Activated naive CD8-positive, alpha-beta T cell treated with anti-CD3 and anti-CD28 coated beads, Interleukin-2, amount 10 ng/mL, durations not matched to agents 7 days and 5 days (primary cell): ENCODE measurements around the gene NACAD. TPM values are rescaled to one million over a fixed set of nuclear protein-coding genes. Genes with fewer than 3 reads are reported as not detected.

ENCODE experiments used
- ATAC-seq: fragments of 150-1000 bp; cut with Tn5 transposase; one replicate; pipeline ENCODE4 v1.10.0; 2021; ENCODE audit warnings: low read depth, moderate library complexity
- POLR2A ChIA-PET: fragments of 350-600 bp; sonication (Branson Sonifier 250); formaldehyde crosslinking; loops from one replicate; lab custom pipeline; 2021; ENCODE audit warnings: antibody characterized with exemption; lab: Charles Lee
- DNase-seq: peaks from one replicate; pipeline ENCODE4 v3.0.0; 2021
- H3K27ac Mint-ChIP-seq: one replicate; pipeline ENCODE4 v1.8.0; 2022; ENCODE audit warnings: mild to moderate bottlenecking, mixed read lengths
- H3K27me3 Mint-ChIP-seq: one replicate; pipeline ENCODE4 v1.8.0; 2022; ENCODE audit warnings: mild to moderate bottlenecking, moderate library complexity, mixed read lengths
- H3K36me3 Mint-ChIP-seq: one replicate; pipeline ENCODE4 v1.8.0; 2021; ENCODE audit warnings: mild to moderate bottlenecking, mixed read lengths
- H3K4me1 Mint-ChIP-seq: one replicate; pipeline ENCODE4 v1.8.0; 2021; ENCODE audit warnings: mixed read lengths
- H3K4me3 Mint-ChIP-seq: one replicate; pipeline ENCODE4 v1.8.0; 2022; ENCODE audit warnings: mild to moderate bottlenecking, moderate library complexity, mixed read lengths
- H3K9me3 Mint-ChIP-seq: one replicate; pipeline ENCODE4 v1.8.0; 2021; ENCODE audit warnings: mixed read lengths
- total RNA-seq, 2 experiments: library from RNA; stranded (reverse); gene quantifications; one replicate each; pipeline ENCODE4 v1.2.3, GENCODE V29; 2021

The NACAD gene
- total RNA-seq, 2 experiments from 2014 or later, result 0.08 to 0.11 TPM

DNA sequence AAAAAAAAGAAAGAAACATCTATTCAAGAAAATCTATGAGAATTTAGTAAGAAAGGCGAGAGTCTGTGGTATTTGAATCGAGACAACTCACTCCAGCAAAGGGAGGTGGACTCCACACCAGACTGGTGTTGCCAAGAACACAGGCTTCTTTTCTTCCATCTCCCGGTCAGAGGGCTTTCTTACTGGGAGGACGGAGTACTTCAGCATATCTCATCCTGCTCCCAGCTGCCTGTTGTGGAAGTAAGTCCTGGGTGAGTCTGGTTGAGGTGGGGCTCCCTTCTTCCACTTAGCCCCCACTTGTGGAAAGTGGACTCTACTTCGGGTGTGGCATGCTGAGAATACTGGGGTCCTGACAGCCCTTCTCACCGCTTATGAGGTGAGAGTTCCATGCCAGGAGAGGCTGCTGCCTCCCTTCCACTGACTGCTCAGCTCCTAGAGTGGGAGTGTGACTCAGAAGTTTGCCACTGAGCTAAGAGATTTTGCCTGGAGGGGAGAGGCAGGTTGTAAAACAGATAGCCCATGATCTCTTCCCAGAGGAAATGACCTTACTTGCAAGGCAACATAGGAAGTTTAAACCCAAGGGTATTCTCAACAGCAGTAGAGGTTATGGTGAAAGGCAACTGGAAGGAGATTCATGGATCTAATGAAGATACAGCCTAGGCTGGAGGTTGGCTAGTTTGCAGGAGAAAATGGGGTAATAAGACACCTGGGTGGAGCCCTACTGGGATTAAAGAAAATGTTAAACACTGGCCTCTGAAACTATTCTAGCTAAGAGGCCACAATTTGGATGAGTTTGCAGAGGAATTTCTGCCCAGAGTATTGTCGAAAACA lies 3.5 kb upstream of the NACAD start:
- peaks cover 1% of the 10 kb centered on the region for H3K9me3 Mint-ChIP-seq
- H3K4me1 Mint-ChIP-seq, result peaks cover 4% of the 10 kb centered on the region
- H3K4me3 Mint-ChIP-seq, result no peak overlapping the region
- ATAC-seq (no peak), DNase-seq (no peak)
- H3K27ac Mint-ChIP-seq, result no peak overlapping the region
- POLR2A ChIA-PET, result no interaction called here
- H3K36me3 Mint-ChIP-seq, result peaks cover 3% of the 10 kb centered on the region
- peaks cover 25% of the 10 kb centered on the region for H3K27me3 Mint-ChIP-seq

- Mint-ChIP-seq H3K27ac (no peak overlapping the region), H3K36me3 (peaks cover 3% of the 10 kb centered on the region), H3K27me3 (peaks cover 25% of the 10 kb centered on the region), H3K9me3 (peaks cover 1% of the 10 kb centered on the region), H3K4me1 (peaks cover 4% of the 10 kb centered on the region), H3K4me3 (peak overlapping the region; percentile 73)
- DNase-seq (peak; percentile 70), ATAC-seq (peak; percentile 62)
- POLR2A ChIA-PET, result interaction anchor here (0.9 to 2.0 kb wide), 2 partner anchors 21 to 61 kb away, joined by 3 to 5 read pairs; no protein-coding TSS in a partner anchor
Observed at GRCh38 chr7:45089341-45089891, 647 bp upstream of the NACAD start.

GRCh38 chr7:45088146-45088701 lies 545 bp downstream of the NACAD start:
- no peak overlapping the region for H3K27ac Mint-ChIP-seq
- ATAC-seq, result no peak

GRCh38 chr7:45087301-45088145 lies 1.2 kb downstream of the NACAD start:
- no peak overlapping the region for H3K27ac Mint-ChIP-seq

More at GRCh38 chr7:45088146-45088701, 545 bp downstream of the NACAD start:
- DNase-seq, result peak; percentile 28
- Mint-ChIP-seq H3K27me3 (peaks cover 21% of the 10 kb centered on the region), H3K36me3 (no peaks in the 10 kb centered on the region), H3K4me3 (peak overlapping the region; percentile 52), H3K9me3 (no peaks in the 10 kb centered on the region), H3K4me1 (peaks cover 4% of the 10 kb centered on the region)
- POLR2A ChIA-PET, result interaction anchor here (0.6 to 2.0 kb wide), 4 partner anchors 11 to 239 kb away, joined by 3 to 5 read pairs (median 4); no protein-coding TSS in a partner anchor

DNA sequence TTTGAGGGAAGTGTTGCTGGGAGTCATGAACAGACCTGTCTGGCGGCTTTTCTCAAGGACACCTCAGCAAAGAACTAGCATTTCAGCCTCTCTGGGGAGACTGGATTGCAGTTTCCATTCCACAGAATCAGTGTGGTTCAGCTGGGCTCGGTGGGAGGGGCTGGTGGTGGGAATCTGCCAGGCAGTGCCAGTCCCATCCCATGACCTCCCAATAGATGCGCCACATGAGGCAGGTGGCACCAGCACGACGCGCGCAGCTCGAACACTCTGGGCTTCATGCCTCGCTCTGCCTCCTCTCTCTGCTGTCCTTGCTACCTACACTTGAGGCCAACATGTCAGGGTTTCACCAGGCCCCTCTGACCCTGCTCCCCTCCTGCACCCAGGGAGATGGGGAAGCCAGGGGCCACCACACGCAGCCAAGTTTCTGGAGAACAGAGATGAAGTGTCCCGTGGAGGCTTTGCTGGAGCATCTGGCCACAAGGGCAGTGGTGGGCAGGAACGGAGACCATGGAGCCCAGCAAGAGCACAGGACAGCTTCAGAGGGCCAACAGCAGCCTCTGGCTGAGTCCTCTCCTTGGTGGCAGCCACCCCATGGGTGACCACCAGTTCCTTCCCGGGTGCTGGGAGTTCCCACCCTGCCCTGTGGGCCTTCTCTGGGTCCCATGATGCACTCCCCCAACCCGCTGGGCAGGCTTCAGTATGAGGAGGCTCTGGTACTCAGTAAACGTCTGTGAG lies 2.3 kb downstream of the NACAD start:
- peak; percentile 30 for DNase-seq
- H3K27ac Mint-ChIP-seq, result no peak overlapping the region
- POLR2A ChIA-PET, result interaction anchor here (1.0 to 1.8 kb wide), 3 partner anchors 15 to 49 kb away, joined by 3 to 4 read pairs (median 3); partner anchors contain the start of gene TBRG4
- no peak overlapping the region for H3K4me3 Mint-ChIP-seq
- ATAC-seq, result no peak
- peaks cover 17% of the 10 kb centered on the region for H3K27me3 Mint-ChIP-seq
- H3K9me3 Mint-ChIP-seq, result no peaks in the 10 kb centered on the region
- H3K4me1 Mint-ChIP-seq, result peaks cover 4% of the 10 kb centered on the region
- H3K36me3 Mint-ChIP-seq, result no peaks in the 10 kb centered on the region

More at GRCh38 chr7:45087301-45088145, 1.2 kb downstream of the NACAD start:
- Mint-ChIP-seq H3K36me3 (no peaks in the 10 kb centered on the region), H3K4me3 (peak overlapping the region; percentile 52), H3K9me3 (no peaks in the 10 kb centered on the region), H3K27me3 (peaks cover 21% of the 10 kb centered on the region), H3K4me1 (peaks cover 4% of the 10 kb centered on the region)
- POLR2A ChIA-PET, result interaction anchor here (0.8 to 1.8 kb wide), 5 partner anchors 12 to 122 kb away, joined by 3 to 4 read pairs (median 3); partner anchors contain the start of gene TBRG4
- ATAC-seq, result no peak
- DNase-seq, result peak; percentile 35

DNA sequence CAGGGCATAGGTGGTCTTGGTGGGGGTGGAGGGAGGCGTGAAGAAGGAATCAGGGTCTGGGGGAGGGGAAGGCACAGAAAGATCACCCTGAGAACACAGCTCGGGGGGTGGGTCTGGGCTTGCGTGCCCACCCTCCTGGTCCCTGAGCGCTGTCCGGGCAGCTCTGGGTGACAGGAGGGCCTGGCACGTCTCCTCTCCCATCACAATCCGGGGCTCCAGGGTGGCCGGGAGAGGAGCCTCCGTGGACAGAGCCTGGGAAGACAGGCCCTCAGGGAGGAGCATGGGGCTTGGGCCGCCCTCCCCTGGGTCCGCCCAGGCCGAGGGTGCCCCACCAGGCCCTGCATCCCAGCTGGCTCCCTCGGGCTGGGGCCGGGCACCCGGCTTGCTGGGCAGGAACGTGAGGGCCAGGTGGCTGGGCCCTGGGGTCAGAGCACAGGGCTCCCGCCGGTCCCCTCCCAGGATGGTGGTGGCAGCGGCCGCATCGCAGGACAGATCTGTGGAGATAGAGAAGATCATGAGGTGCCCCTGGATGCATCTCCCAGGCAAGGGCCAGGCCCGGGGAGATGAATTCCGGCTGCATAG lies 3.1 kb downstream of the NACAD start:
- no peak overlapping the region for H3K4me3 Mint-ChIP-seq
- no peak overlapping the region for H3K27ac Mint-ChIP-seq
- no peaks in the 10 kb centered on the region for H3K9me3 Mint-ChIP-seq

GRCh38 chr7:45084901-45085618 lies 3.7 kb downstream of the NACAD start:
- POLR2A ChIA-PET, result no interaction called here
- H3K9me3 Mint-ChIP-seq, result no peaks in the 10 kb centered on the region
- no peaks in the 10 kb centered on the region for H3K36me3 Mint-ChIP-seq
- H3K27ac Mint-ChIP-seq, result no peak overlapping the region
- peaks cover 9% of the 10 kb centered on the region for H3K27me3 Mint-ChIP-seq
- H3K4me3 Mint-ChIP-seq, result no peak overlapping the region
- peaks cover 4% of the 10 kb centered on the region for H3K4me1 Mint-ChIP-seq
- no peak for DNase-seq
- ATAC-seq, result no peak

More for the DNA sequence above, 3.1 kb downstream of the NACAD start:
- DNase-seq (no peak), ATAC-seq (no peak)
- POLR2A ChIA-PET, result interaction anchor here (1.8 kb wide), 1 partner anchor 26 kb away, joined by 4 read pairs; the partner anchor contains the start of gene TBRG4
- Mint-ChIP-seq H3K4me1 (peaks cover 4% of the 10 kb centered on the region), H3K27me3 (peaks cover 16% of the 10 kb centered on the region), H3K36me3 (no peaks in the 10 kb centered on the region)

- Mint-ChIP-seq H3K27me3 (peaks cover 2% of the 10 kb centered on the region), H3K9me3 (no peaks in the 10 kb centered on the region), H3K27ac (no peak overlapping the region), H3K4me3 (no peak overlapping the region), H3K36me3 (no peaks in the 10 kb centered on the region), H3K4me1 (peaks cover under 1% of the 10 kb centered on the region)
- no peak for ATAC-seq
- DNase-seq, result no peak
- POLR2A ChIA-PET, result no interaction called here
Observed at GRCh38 chr7:45084336-45084735, 4.4 kb downstream of the NACAD start.

GRCh38 chr7:45082831-45083331 lies 5.9 kb downstream of the NACAD start:
- Mint-ChIP-seq H3K36me3 (no peaks in the 10 kb centered on the region), H3K9me3 (no peaks in the 10 kb centered on the region), H3K4me3 (no peak overlapping the region), H3K27me3 (no peaks in the 10 kb centered on the region), H3K27ac (no peak overlapping the region), H3K4me1 (no peaks in the 10 kb centered on the region)
- ATAC-seq (no peak), DNase-seq (no peak)
- POLR2A ChIA-PET, result no interaction called here

DNA sequence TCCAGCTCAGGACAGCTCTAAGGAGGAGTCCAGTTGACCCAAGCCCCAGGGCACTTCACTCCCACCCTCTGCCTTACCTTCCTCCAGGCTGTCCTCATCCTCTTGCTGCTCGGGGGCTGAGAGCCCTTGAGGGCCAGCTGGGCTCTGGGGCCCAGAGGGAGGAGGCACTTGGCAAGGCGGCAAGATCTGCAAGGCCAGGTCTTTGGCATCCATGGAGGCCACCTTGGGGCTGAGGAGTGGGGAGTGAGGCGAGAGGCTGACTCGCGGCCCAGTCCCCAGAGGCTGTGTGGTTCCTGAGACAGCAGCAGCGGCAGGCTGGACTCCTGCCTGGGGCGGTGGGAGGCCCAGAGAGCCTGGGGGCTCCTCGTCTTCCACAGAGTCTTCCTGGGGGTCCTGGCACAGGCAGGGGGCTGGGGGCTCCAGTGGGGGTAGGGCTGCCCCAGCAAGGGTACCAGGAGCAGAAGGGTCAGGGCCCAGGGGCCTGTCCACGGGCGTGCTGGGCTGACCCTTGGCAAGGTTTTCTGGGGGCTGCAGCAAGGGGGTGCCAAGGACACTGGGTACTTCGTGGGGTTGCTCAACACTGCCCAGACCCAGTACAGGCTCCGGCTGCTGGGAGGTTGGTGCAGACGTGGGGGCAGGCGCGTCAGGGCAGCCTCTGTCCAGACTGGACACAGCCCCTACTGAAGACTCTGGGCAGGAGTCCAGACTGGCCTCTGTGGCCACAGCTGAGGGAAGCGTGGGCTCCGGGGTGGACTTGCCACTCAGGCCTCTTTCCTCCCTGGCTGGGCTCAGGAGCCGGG lies 6.5 kb downstream of the NACAD start:
- Mint-ChIP-seq H3K4me3 (no peak overlapping the region), H3K27ac (no peak overlapping the region), H3K4me1 (no peaks in the 10 kb centered on the region), H3K9me3 (no peaks in the 10 kb centered on the region), H3K27me3 (no peaks in the 10 kb centered on the region), H3K36me3 (no peaks in the 10 kb centered on the region)
- no peak for DNase-seq
- ATAC-seq, result no peak
- POLR2A ChIA-PET, result interaction anchor here (1.0 kb wide), 1 partner anchor 29 kb away, joined by 4 read pairs; the partner anchor contains the start of gene TBRG4

DNA sequence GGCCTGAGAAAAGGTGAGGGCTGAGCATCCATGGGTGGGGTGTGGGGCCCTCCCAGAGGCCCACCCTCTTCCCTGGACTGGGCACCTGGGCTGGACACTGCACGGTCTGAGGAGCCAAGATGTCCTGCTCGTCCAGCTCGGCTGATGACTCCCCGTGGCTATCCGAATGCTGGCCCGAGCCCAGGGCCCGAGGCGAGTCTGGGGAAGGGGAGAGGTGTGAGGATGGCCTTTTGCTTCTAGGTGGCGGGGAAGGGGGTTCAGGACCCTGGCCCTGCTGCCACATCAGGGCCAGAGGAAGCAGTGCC lies 7.1 kb downstream of the NACAD start:
- Mint-ChIP-seq H3K27me3 (no peaks in the 10 kb centered on the region), H3K4me1 (no peaks in the 10 kb centered on the region), H3K27ac (no peak overlapping the region), H3K9me3 (no peaks in the 10 kb centered on the region), H3K4me3 (no peak overlapping the region), H3K36me3 (peaks cover 2% of the 10 kb centered on the region)
- ATAC-seq, result no peak
- DNase-seq, result no peak
- POLR2A ChIA-PET, result interaction anchor here (1.0 kb wide), 1 partner anchor 30 kb away, joined by 4 read pairs; the partner anchor contains the start of gene TBRG4
